Prostate gland (tissue), 2 donors: ENCODE results near the gene HOXD4.

ENCODE experiments used
- CTCF ChIP-seq, 4 experiments: fragments of 200-600 bp in 2 of 4; fragments of 450-650 bp in 2 of 4; sonication (generic) in 2 of 4; IDR thresholded peaks; 1 replicate in 3 of 4; 2 replicates in 1 of 4; pipeline ENCODE4 v1.5.1; 2016 to 2019; ENCODE audit warnings: antibody characterized with exemption in 4 of 4, mild to moderate bottlenecking in 2 of 4, moderate library complexity in 2 of 4
- POLR2AphosphoS5 ChIP-seq: sonication (generic); formaldehyde crosslinking; IDR thresholded peaks from one replicate; pipeline ENCODE4 v1.6.1; 2017; ENCODE audit warnings: antibody characterized with exemption

- no peak for TF ChIP-seq CTCF (IDR thresholded peaks at IDR 0.05)
- TF ChIP-seq POLR2AphosphoS5 = no peak
These were observed 3.4 kb upstream of the HOXD4 start for GRCh38 chr2:176147800-176148496.
